ENCODE data around the gene SRL. TPM values are rescaled to one million over a fixed set of nuclear protein-coding genes. Genes with fewer than 3 reads are reported as not detected.

The SRL gene
- not detected for total RNA-seq
- polyA plus RNA-seq = not detected

GRCh38 chr16:4241928-4242283 lies at the start of gene SRL:
Gene SRL, minus strand, starts transcription at chr16:4242080. Its CDS starts 13 bp downstream, at chr16:4242067.
- Histone ChIP-seq H3K27ac (ENCODE audit: low read depth, low read length) (no peak within 1 kb of the TSS), H3K4me1 (ENCODE audit: insufficient read depth, low read length) (no peaks in the 10 kb centered on the region), H3K27me3 (ENCODE audit: insufficient read depth, low read length) (no peaks in the 10 kb centered on the region), H3K9me3 (ENCODE audit: control insufficient read depth in 1 of 2, low read length in 2 of 2) (no peaks in the 10 kb centered on the region), H3K36me3 (ENCODE audit: insufficient read depth, low read length) (no peaks in the 10 kb centered on the region), H3K4me3 (ENCODE audit: low read length in 2 of 2) (no peak within 1 kb of the TSS)
- ChIA-PET POLR2A (ENCODE audit: partially characterized antibody) (no interaction called here), CTCF (ENCODE audit: partially characterized antibody) (interaction anchor here (1.2 to 3.8 kb wide), 2 partner anchors 12 to 302 kb away, joined by 3 to 14 read pairs; no protein-coding TSS in a partner anchor)
- Mint-ChIP-seq H3K27ac (peak within 1 kb of the TSS in 1 of 7 donors; percentile 7), H3K4me3 (peak within 1 kb of the TSS in 1 of 8 donors; percentile 31), H3K27me3 (peaks cover 4 to 7% of the 10 kb centered on the region in 2 donors), H3K9me3 (peaks cover 0 to 1% (median 0%) of the 10 kb centered on the region in 8 donors), H3K36me3 (no peaks in the 10 kb centered on the region), H3K4me1 (no peaks in the 10 kb centered on the region)
- intact Hi-C loops (cut with micrococcal nuclease) = no loop called here
- no peak for DNase-seq

- intact Hi-C loops (cut with micrococcal nuclease) = no loop called here
- ChIA-PET POLR2A (ENCODE audit: partially characterized antibody) (no interaction called here), CTCF (ENCODE audit: partially characterized antibody) (interaction anchor here (0.7 to 9.2 kb wide), 6 partner anchors 18 to 113 kb away, joined by 3 to 161 read pairs (median 4); no protein-coding TSS in a partner anchor)
- H3K4me1 ChIP-seq (ENCODE audit: insufficient read depth, low read length) = peaks cover 7% of the 10 kb centered on the region
- H3K27ac ChIP-seq (ENCODE audit: low read depth, low read length) = no peak overlapping the region
- H3K36me3 ChIP-seq (ENCODE audit: insufficient read depth, low read length) = no peaks in the 10 kb centered on the region
- peaks cover 2 to 14% (median 7%) of the 10 kb centered on the region in 4 donors for H3K4me1 Mint-ChIP-seq
- H3K27me3 Mint-ChIP-seq = peaks cover 3 to 7% of the 10 kb centered on the region in 2 donors
- no peak overlapping the region for H3K4me3 Mint-ChIP-seq
- no peaks in the 10 kb centered on the region for H3K9me3 Mint-ChIP-seq
- no peak for DNase-seq
- H3K27ac Mint-ChIP-seq = peak overlapping the region in 1 of 7 donors; percentile 31
- H3K27me3 ChIP-seq (ENCODE audit: insufficient read depth, low read length) = no peaks in the 10 kb centered on the region
- H3K4me3 ChIP-seq (ENCODE audit: low read length in 2 of 2) = no peak overlapping the region
- H3K36me3 Mint-ChIP-seq = no peaks in the 10 kb centered on the region
- no peaks in the 10 kb centered on the region for H3K9me3 ChIP-seq (ENCODE audit: control insufficient read depth in 1 of 2, low read length in 2 of 2)
Observed at GRCh38 chr16:4290236-4290830, 48.5 kb upstream of the SRL start.

GRCh38 chr16:4288148-4288921 lies 46.5 kb upstream of the SRL start:
- H3K4me3 ChIP-seq (ENCODE audit: low read length in 2 of 2) = no peak overlapping the region
- Mint-ChIP-seq H3K36me3 (no peaks in the 10 kb centered on the region), H3K9me3 (no peaks in the 10 kb centered on the region), H3K27me3 (peaks cover 10 to 18% of the 10 kb centered on the region in 2 donors), H3K27ac (peak overlapping the region in 2 of 7 donors; percentile 55 to 57), H3K4me1 (peaks cover 2 to 18% (median 7%) of the 10 kb centered on the region in 4 donors), H3K4me3 (peak overlapping the region in 1 of 8 donors; percentile 43)
- H3K27ac ChIP-seq (ENCODE audit: low read depth, low read length) = no peak overlapping the region
- intact Hi-C loops (cut with micrococcal nuclease) = loop anchor here (1.0 to 2.0 kb wide), 5 partner anchors 42 to 668 kb away; no protein-coding TSS in a partner anchor
- no peaks in the 10 kb centered on the region for H3K9me3 ChIP-seq (ENCODE audit: control insufficient read depth in 1 of 2, low read length in 2 of 2)
- no peaks in the 10 kb centered on the region for H3K36me3 ChIP-seq (ENCODE audit: insufficient read depth, low read length)
- POLR2A ChIA-PET (ENCODE audit: partially characterized antibody) = interaction anchor here (1.0 kb wide), 1 partner anchor 123 kb away, joined by 4 read pairs; no protein-coding TSS in a partner anchor
- no peaks in the 10 kb centered on the region for H3K27me3 ChIP-seq (ENCODE audit: insufficient read depth, low read length)
- DNase-seq = peak; percentile 74 to 79 (median 77)
- peaks cover 7% of the 10 kb centered on the region for H3K4me1 ChIP-seq (ENCODE audit: insufficient read depth, low read length)
- CTCF ChIA-PET (ENCODE audit: partially characterized antibody) = interaction anchor here (0.6 to 9.2 kb wide), 22 partner anchors 9 to 298 kb away, joined by 3 to 161 read pairs (median 3); no protein-coding TSS in a partner anchor

GRCh38 chr16:4285167-4285566 lies 43.3 kb upstream of the SRL start:
- Histone ChIP-seq H3K9me3 (ENCODE audit: control insufficient read depth in 1 of 2, low read length in 2 of 2) (no peaks in the 10 kb centered on the region), H3K27ac (ENCODE audit: low read depth, low read length) (no peak overlapping the region), H3K27me3 (ENCODE audit: insufficient read depth, low read length) (no peaks in the 10 kb centered on the region), H3K4me1 (ENCODE audit: insufficient read depth, low read length) (peaks cover 7% of the 10 kb centered on the region), H3K36me3 (ENCODE audit: insufficient read depth, low read length) (no peaks in the 10 kb centered on the region), H3K4me3 (ENCODE audit: low read length in 2 of 2) (no peak overlapping the region)
- H3K36me3 Mint-ChIP-seq = no peaks in the 10 kb centered on the region
- no peak for DNase-seq
- peaks cover 2 to 14% (median 7%) of the 10 kb centered on the region in 4 donors for H3K4me1 Mint-ChIP-seq
- peaks cover 10 to 16% of the 10 kb centered on the region in 2 donors for H3K27me3 Mint-ChIP-seq
- intact Hi-C loops (cut with micrococcal nuclease) = no loop called here
- H3K9me3 Mint-ChIP-seq = peaks cover 0 to 3% (median 0%) of the 10 kb centered on the region in 8 donors
- ChIA-PET CTCF (ENCODE audit: partially characterized antibody) (interaction anchor here (1.8 to 9.2 kb wide), 2 partner anchors 44 to 118 kb away, joined by 4 to 161 read pairs; no protein-coding TSS in a partner anchor), POLR2A (ENCODE audit: partially characterized antibody) (no interaction called here)
- no peak overlapping the region for H3K4me3 Mint-ChIP-seq
- no peak overlapping the region for H3K27ac Mint-ChIP-seq

GRCh38 chr16:4283939-4284338 lies 42.1 kb upstream of the SRL start:
- Histone ChIP-seq H3K4me3 (ENCODE audit: low read length in 2 of 2) (no peak overlapping the region), H3K9me3 (ENCODE audit: control insufficient read depth in 1 of 2, low read length in 2 of 2) (no peaks in the 10 kb centered on the region), H3K27ac (ENCODE audit: low read depth, low read length) (no peak overlapping the region), H3K27me3 (ENCODE audit: insufficient read depth, low read length) (no peaks in the 10 kb centered on the region), H3K4me1 (ENCODE audit: insufficient read depth, low read length) (peaks cover 7% of the 10 kb centered on the region), H3K36me3 (ENCODE audit: insufficient read depth, low read length) (no peaks in the 10 kb centered on the region)
- no peak overlapping the region for H3K4me3 Mint-ChIP-seq
- no peaks in the 10 kb centered on the region for H3K36me3 Mint-ChIP-seq
- H3K4me1 Mint-ChIP-seq = peaks cover 2 to 14% (median 7%) of the 10 kb centered on the region in 4 donors
- no peak overlapping the region for H3K27ac Mint-ChIP-seq
- no peak for DNase-seq
- intact Hi-C loops (cut with micrococcal nuclease) = no loop called here
- ChIA-PET POLR2A (ENCODE audit: partially characterized antibody) (interaction anchor here (0.9 kb wide), 1 partner anchor 10 kb away, joined by 3 read pairs; no protein-coding TSS in a partner anchor), CTCF (ENCODE audit: partially characterized antibody) (interaction anchor here (1.0 to 1.2 kb wide), 2 partner anchors 30 to 47 kb away, joined by 3 read pairs; no protein-coding TSS in a partner anchor)
- H3K27me3 Mint-ChIP-seq = peaks cover 10 to 16% of the 10 kb centered on the region in 2 donors
- H3K9me3 Mint-ChIP-seq = peaks cover 0 to 3% (median 0%) of the 10 kb centered on the region in 8 donors

GRCh38 chr16:4283441-4283840 lies 41.6 kb upstream of the SRL start:
- POLR2A ChIA-PET (ENCODE audit: partially characterized antibody) = interaction anchor here (0.9 kb wide), 1 partner anchor 10 kb away, joined by 3 read pairs; no protein-coding TSS in a partner anchor
- Mint-ChIP-seq H3K27ac (no peak overlapping the region), H3K9me3 (peaks cover 0 to 3% (median 0%) of the 10 kb centered on the region in 8 donors)

GRCh38 chr16:4280625-4281024 lies 38.7 kb upstream of the SRL start:
- H3K9me3 ChIP-seq (ENCODE audit: control insufficient read depth in 1 of 2, low read length in 2 of 2) = no peaks in the 10 kb centered on the region
- H3K27ac ChIP-seq (ENCODE audit: low read depth, low read length) = no peak overlapping the region
- H3K4me3 ChIP-seq (ENCODE audit: low read length in 2 of 2) = no peak overlapping the region
- no peak for DNase-seq
- POLR2A ChIA-PET (ENCODE audit: partially characterized antibody) = no interaction called here
- no peak overlapping the region for H3K27ac Mint-ChIP-seq
- peaks cover 9 to 13% of the 10 kb centered on the region in 2 donors for H3K27me3 Mint-ChIP-seq
- CTCF ChIA-PET (ENCODE audit: partially characterized antibody) = no interaction called here
- intact Hi-C loops (cut with micrococcal nuclease) = no loop called here
- H3K27me3 ChIP-seq (ENCODE audit: insufficient read depth, low read length) = no peaks in the 10 kb centered on the region
- H3K4me1 Mint-ChIP-seq = peaks cover 0 to 4% (median 0%) of the 10 kb centered on the region in 4 donors
- no peaks in the 10 kb centered on the region for H3K4me1 ChIP-seq (ENCODE audit: insufficient read depth, low read length)
- no peak overlapping the region for H3K4me3 Mint-ChIP-seq
- H3K36me3 Mint-ChIP-seq = no peaks in the 10 kb centered on the region
- no peaks in the 10 kb centered on the region for H3K36me3 ChIP-seq (ENCODE audit: insufficient read depth, low read length)
- peaks cover 0 to 3% (median 0%) of the 10 kb centered on the region in 8 donors for H3K9me3 Mint-ChIP-seq

More at GRCh38 chr16:4283441-4283840, 41.6 kb upstream of the SRL start:
- intact Hi-C loops (cut with micrococcal nuclease) = no loop called here
- CTCF ChIA-PET (ENCODE audit: partially characterized antibody) = interaction anchor here (0.7 to 1.3 kb wide), 4 partner anchors 29 to 628 kb away, joined by 3 to 5 read pairs (median 4); no protein-coding TSS in a partner anchor
- Mint-ChIP-seq H3K36me3 (no peaks in the 10 kb centered on the region), H3K27me3 (peaks cover 10 to 16% of the 10 kb centered on the region in 2 donors), H3K4me1 (peaks cover 2 to 12% (median 6%) of the 10 kb centered on the region in 4 donors), H3K4me3 (no peak overlapping the region)
- Histone ChIP-seq H3K27me3 (ENCODE audit: insufficient read depth, low read length) (no peaks in the 10 kb centered on the region), H3K27ac (ENCODE audit: low read depth, low read length) (no peak overlapping the region), H3K4me3 (ENCODE audit: low read length in 2 of 2) (no peak overlapping the region), H3K36me3 (ENCODE audit: insufficient read depth, low read length) (no peaks in the 10 kb centered on the region), H3K9me3 (ENCODE audit: control insufficient read depth in 1 of 2, low read length in 2 of 2) (no peaks in the 10 kb centered on the region), H3K4me1 (ENCODE audit: insufficient read depth, low read length) (peaks cover 5% of the 10 kb centered on the region)
- no peak for DNase-seq

Measured in CD4-positive, alpha-beta memory T cell (primary cell).